HepG2 (cell line): ENCODE data around the gene ENDOU. TPM values are rescaled to one million over a fixed set of nuclear protein-coding genes. Genes with fewer than 3 reads are reported as not detected.

ENCODE experiments used
- ELF1 ChIP-seq: sonication (generic); formaldehyde crosslinking; IDR thresholded peaks from 2 replicates; pipeline ENCODE4 v1.4.0; 2020; ENCODE audit warnings: missing genetic modification reagents
- ETV5 ChIP-seq: IDR thresholded peaks from 2 replicates; pipeline ENCODE4 v1.6.1; 2018; ENCODE audit warnings: missing biosample characterization, missing genetic modification reagents, inconsistent platforms, borderline replicate concordance
- HDAC1 ChIP-seq: sonication (generic); formaldehyde crosslinking; IDR thresholded peaks from 2 replicates; pipeline ENCODE4 v1.5.1; 2020; ENCODE audit warnings: mild to moderate bottlenecking, missing genetic modification reagents
- HNF4A ChIP-seq: sonication (generic); formaldehyde crosslinking; IDR thresholded peaks from 2 replicates; pipeline ENCODE4 v1.4.0; 2020; ENCODE audit warnings: missing genetic modification reagents
- ZBTB7B ChIP-seq: sonication (generic); formaldehyde crosslinking; IDR thresholded peaks from 2 replicates; pipeline ENCODE4 v1.4.0; 2020; ENCODE audit warnings: missing genetic modification reagents
- ZFX ChIP-seq: sonication (generic); formaldehyde crosslinking; IDR thresholded peaks from 2 replicates; pipeline ENCODE4 v1.4.0; 2020; ENCODE audit warnings: mild to moderate bottlenecking, low read depth, missing genetic modification reagents, moderate library complexity
- ZNF263 ChIP-seq: sonication (generic); formaldehyde crosslinking; IDR thresholded peaks from 2 replicates; pipeline ENCODE4 v1.4.0; 2020; ENCODE audit warnings: missing genetic modification reagents
- polyA plus RNA-seq, 8 experiments: library from polyadenylated mRNA; depleted of rRNA in 3 of 8; stranded (reverse) in 7 of 8; unstranded in 1 of 8; fragments of >200 nt; fragmentation: Illumina TruSeq in 4 of 8; extraction: Trizol in 4 of 8; gene quantifications; 2 replicates each; pipeline versions ENCODE4 v1.2.1 to v1.2.3, GENCODE V29; 2011 to 2016; ENCODE audit warnings: low read depth in 4 of 8, missing spikeins in 1 of 8, mixed read lengths in 1 of 8; ENCODE audit not compliant: insufficient read depth in 1 of 8
- total RNA-seq, 5 experiments: library from RNA; depleted of rRNA; stranded (reverse); fragments of >200 nt; fragmentation: Illumina TruSeq; extraction: Trizol; gene quantifications; 2 replicates each; pipeline ENCODE4 v1.2.3, GENCODE V29; 2016; ENCODE audit warnings: low read depth in 1 of 5
- TF ChIP-seq, protein P1 (sequence below): sonication (generic); formaldehyde crosslinking; conservative IDR thresholded peaks from 2 replicates; pipeline ENCODE4 v1.8.0; 2022; ENCODE audit warnings: mild to moderate bottlenecking, moderate library complexity, missing genetic modification reagents
- TF ChIP-seq, protein P2 (sequence below): sonication (generic); formaldehyde crosslinking; IDR thresholded peaks from 2 replicates; pipeline ENCODE4 v1.5.1; 2020; ENCODE audit warnings: mild to moderate bottlenecking, missing genetic modification reagents, moderate library complexity

ENDOU gene
- total and polyA plus RNA-seq, 2 of the 13 experiments (the other 11 are each of a cell fraction or from before 2014, with no cell fraction given) = not detected

DNA sequence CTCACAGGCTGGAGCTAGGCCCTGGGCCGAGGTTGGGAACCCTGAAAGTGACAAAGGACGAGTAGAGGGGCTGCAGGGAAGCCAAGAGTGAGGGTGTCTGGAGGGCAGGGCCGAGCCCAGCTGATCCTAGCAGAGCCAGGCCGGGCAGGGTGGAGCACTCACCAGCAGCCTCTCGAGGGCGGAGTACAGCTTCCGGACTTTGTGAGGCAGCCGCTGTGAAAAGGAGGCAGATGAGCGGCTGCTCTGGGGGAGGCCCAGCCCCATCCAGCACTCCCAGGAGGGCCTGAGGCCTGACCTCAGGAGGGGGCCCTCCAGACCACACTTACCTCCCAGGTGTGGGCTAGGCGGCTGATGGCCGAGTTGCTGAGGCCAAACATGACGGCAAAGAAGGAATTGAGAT is 14.7 kb upstream of the ENDOU start (continued):
- 0 out of 2 replicates have a peak, but pooled peaks have one; percentile 22 for TF ChIP-seq ZFX (CRISPR knock-in tag)
- TF ChIP-seq HNF4A (CRISPR knock-in tag) = peak; percentile 43; the same call in 1 of the 2 replicates
- TF ChIP-seq, protein P1, sequence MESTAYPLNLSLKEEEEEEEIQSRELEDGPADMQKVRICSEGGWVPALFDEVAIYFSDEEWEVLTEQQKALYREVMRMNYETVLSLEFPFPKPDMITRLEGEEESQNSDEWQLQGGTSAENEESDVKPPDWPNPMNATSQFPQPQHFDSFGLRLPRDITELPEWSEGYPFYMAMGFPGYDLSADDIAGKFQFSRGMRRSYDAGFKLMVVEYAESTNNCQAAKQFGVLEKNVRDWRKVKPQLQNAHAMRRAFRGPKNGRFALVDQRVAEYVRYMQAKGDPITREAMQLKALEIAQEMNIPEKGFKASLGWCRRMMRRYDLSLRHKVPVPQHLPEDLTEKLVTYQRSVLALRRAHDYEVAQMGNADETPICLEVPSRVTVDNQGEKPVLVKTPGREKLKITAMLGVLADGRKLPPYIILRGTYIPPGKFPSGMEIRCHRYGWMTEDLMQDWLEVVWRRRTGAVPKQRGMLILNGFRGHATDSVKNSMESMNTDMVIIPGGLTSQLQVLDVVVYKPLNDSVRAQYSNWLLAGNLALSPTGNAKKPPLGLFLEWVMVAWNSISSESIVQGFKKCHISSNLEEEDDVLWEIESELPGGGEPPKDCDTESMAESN = peak; percentile 74; the same call in 1 of the 2 replicates
- 0 out of 2 replicates have a peak, but pooled peaks have one; percentile 15 for TF ChIP-seq ZBTB7B (CRISPR knock-in tag)
- TF ChIP-seq HDAC1 (CRISPR knock-in tag) = 0 out of 2 replicates have a peak, but pooled peaks have one; percentile 31
- TF ChIP-seq ZNF263 (CRISPR knock-in tag) = peak; percentile 99
- TF ChIP-seq ELF1 (CRISPR knock-in tag) = 0 out of 2 replicates have a peak, but pooled peaks have one; percentile 41
- TF ChIP-seq ETV5 (CRISPR knock-in tag) = peak; percentile 52; the same call in 1 of the 2 replicates
- TF ChIP-seq, protein P2, sequence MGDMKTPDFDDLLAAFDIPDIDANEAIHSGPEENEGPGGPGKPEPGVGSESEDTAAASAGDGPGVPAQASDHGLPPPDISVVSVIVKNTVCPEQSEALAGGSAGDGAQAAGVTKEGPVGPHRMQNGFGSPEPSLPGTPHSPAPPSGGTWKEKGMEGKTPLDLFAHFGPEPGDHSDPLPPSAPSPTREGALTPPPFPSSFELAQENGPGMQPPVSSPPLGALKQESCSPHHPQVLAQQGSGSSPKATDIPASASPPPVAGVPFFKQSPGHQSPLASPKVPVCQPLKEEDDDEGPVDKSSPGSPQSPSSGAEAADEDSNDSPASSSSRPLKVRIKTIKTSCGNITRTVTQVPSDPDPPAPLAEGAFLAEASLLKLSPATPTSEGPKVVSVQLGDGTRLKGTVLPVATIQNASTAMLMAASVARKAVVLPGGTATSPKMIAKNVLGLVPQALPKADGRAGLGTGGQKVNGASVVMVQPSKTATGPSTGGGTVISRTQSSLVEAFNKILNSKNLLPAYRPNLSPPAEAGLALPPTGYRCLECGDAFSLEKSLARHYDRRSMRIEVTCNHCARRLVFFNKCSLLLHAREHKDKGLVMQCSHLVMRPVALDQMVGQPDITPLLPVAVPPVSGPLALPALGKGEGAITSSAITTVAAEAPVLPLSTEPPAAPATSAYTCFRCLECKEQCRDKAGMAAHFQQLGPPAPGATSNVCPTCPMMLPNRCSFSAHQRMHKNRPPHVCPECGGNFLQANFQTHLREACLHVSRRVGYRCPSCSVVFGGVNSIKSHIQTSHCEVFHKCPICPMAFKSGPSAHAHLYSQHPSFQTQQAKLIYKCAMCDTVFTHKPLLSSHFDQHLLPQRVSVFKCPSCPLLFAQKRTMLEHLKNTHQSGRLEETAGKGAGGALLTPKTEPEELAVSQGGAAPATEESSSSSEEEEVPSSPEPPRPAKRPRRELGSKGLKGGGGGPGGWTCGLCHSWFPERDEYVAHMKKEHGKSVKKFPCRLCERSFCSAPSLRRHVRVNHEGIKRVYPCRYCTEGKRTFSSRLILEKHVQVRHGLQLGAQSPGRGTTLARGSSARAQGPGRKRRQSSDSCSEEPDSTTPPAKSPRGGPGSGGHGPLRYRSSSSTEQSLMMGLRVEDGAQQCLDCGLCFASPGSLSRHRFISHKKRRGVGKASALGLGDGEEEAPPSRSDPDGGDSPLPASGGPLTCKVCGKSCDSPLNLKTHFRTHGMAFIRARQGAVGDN (CRISPR knock-in tag) = peak; percentile 23; the same call in 1 of the 2 replicates
